IMR-90 (cell line): ENCODE results near the gene DUSP23. TPM values are rescaled to one million over a fixed set of nuclear protein-coding genes. Genes with fewer than 3 reads are reported as not detected.

Source experiments
- ATAC-seq: fragments of 200-7000 bp; cut with Tn5 transposase; 2 replicates; pipeline ENCODE4 v1.9.1; 2020; ENCODE audit warnings: low read depth, mild to moderate bottlenecking, moderate library complexity
- BruUV-seq: library from RNA; stranded (reverse); fragments of 400-500 nt; replicated peaks from 2 replicates; lab custom pipeline; 2021; lab: Mats Ljungman, UMichigan
- CTCF ChIA-PET: fragments of 300-600 bp; formaldehyde crosslinking; extraction: SDS; loops from one replicate; lab custom pipeline; 2021; ENCODE audit warnings: antibody characterized with exemption; lab: Yijun Ruan, JAX
- POLR2A ChIA-PET: fragments of 300-600 bp; sonication (Branson Sonifier 250); formaldehyde crosslinking; loops from one replicate; lab custom pipeline; 2022; ENCODE audit warnings: antibody characterized with exemption; ENCODE audit not compliant: unreplicated experiment; lab: Charles Lee
- DNase-seq: peaks from one replicate; pipeline ENCODE4 v3.0.0; 2013
- H2AFZ ChIP-seq: replicated peaks from 2 replicates; pipeline ENCODE3; 2013; ENCODE audit warnings: low read length, mild to moderate bottlenecking; ENCODE audit not compliant: poor library complexity
- H2AK5ac ChIP-seq: 2 replicates; pipeline ENCODE4 v1.6.1; 2013; ENCODE audit warnings: low read depth, low read length, inconsistent platforms
- H2AK9ac ChIP-seq: replicated peaks from 2 replicates; pipeline ENCODE3; 2013; ENCODE audit warnings: mild to moderate bottlenecking, low read depth, low read length, moderate library complexity; ENCODE audit not compliant: poor library complexity
- H2BK120ac ChIP-seq: 2 replicates; pipeline ENCODE4 v1.6.1; 2013; ENCODE audit warnings: low read depth, low read length, inconsistent platforms
- H2BK15ac ChIP-seq: 3 replicates; pipeline ENCODE4 v1.6.1; 2013; ENCODE audit warnings: low read depth, low read length, inconsistent platforms
- H2BK20ac ChIP-seq: 2 replicates; pipeline ENCODE4 v1.6.1; 2013; ENCODE audit warnings: low read depth, mild to moderate bottlenecking, inconsistent platforms, low read length, moderate library complexity
- H2BK5ac ChIP-seq: 2 replicates; pipeline ENCODE4 v1.6.1; 2013; ENCODE audit warnings: mild to moderate bottlenecking, low read depth, low read length, inconsistent platforms; ENCODE audit not compliant: poor library complexity, severe bottlenecking
- H3K14ac ChIP-seq: replicated peaks from 2 replicates; pipeline ENCODE4 v1.6.1; 2013; ENCODE audit warnings: low read depth, low read length, inconsistent platforms
- H3K18ac ChIP-seq: 2 replicates; pipeline ENCODE4 v1.6.1; 2013; ENCODE audit warnings: low read depth, low read length, control low read depth
- H3K23ac ChIP-seq: 2 replicates; pipeline ENCODE4 v1.6.1; 2013; ENCODE audit warnings: low read depth, low read length, inconsistent platforms
- H3K27ac ChIP-seq: 2 replicates; pipeline ENCODE4 v1.5.1; 2013; ENCODE audit warnings: mild to moderate bottlenecking, control low read depth, low read length; ENCODE audit not compliant: insufficient read depth
- H3K27me3 ChIP-seq: 2 replicates; pipeline ENCODE4 v1.6.1; 2013; ENCODE audit warnings: low read length; ENCODE audit not compliant: control insufficient read depth, insufficient read depth
- H3K36me3 ChIP-seq: 2 replicates; pipeline ENCODE4 v1.6.1; 2013; ENCODE audit warnings: low read length, mixed read lengths; ENCODE audit not compliant: control insufficient read depth, insufficient read depth
- H3K4ac ChIP-seq: 2 replicates; pipeline ENCODE4 v1.6.1; 2013; ENCODE audit warnings: low read depth, low read length, inconsistent platforms
- H3K4me1 ChIP-seq: 2 replicates; pipeline ENCODE4 v1.6.1; 2013; ENCODE audit warnings: low read length, mixed read lengths; ENCODE audit not compliant: control insufficient read depth, insufficient read depth
- H3K4me2 ChIP-seq: 2 replicates; pipeline ENCODE4 v1.6.1; 2013; ENCODE audit warnings: low read depth, mild to moderate bottlenecking, control low read depth, low read length, moderate library complexity
- H3K4me3 ChIP-seq: 2 replicates; pipeline ENCODE4 v1.5.1; 2013; ENCODE audit warnings: low read depth, mild to moderate bottlenecking, control low read depth, low read length, moderate library complexity; ENCODE audit not compliant: insufficient read depth
- H3K56ac ChIP-seq: 2 replicates; pipeline ENCODE4 v1.6.1; 2013; ENCODE audit warnings: low read length, inconsistent platforms; ENCODE audit not compliant: insufficient read depth; ENCODE audit errors: extremely low read depth
- H3K79me1 ChIP-seq, 2 experiments: 2 replicates each; pipeline ENCODE4 v1.6.1; 2013; ENCODE audit warnings: low read length in 2 of 2, inconsistent platforms in 1 of 2, low read depth in 1 of 2
- H3K9ac ChIP-seq: 2 replicates; pipeline ENCODE4 v1.6.1; 2013; ENCODE audit warnings: low read depth, low read length, control low read depth
- H3K9me1 ChIP-seq: 2 replicates; pipeline ENCODE4 v1.6.1; 2013; ENCODE audit warnings: low read length, inconsistent platforms; ENCODE audit not compliant: insufficient read depth
- H3K9me3 ChIP-seq: 2 replicates; pipeline ENCODE4 v1.6.1; 2013; ENCODE audit warnings: low read length; ENCODE audit not compliant: control insufficient read depth, insufficient read depth
- H4K20me1 ChIP-seq: 2 replicates; pipeline ENCODE4 v1.6.1; 2013; ENCODE audit warnings: low read length, inconsistent platforms; ENCODE audit not compliant: insufficient read depth
- H4K5ac ChIP-seq: 2 replicates; pipeline ENCODE4 v1.6.1; 2013; ENCODE audit warnings: mild to moderate bottlenecking, low read depth, low read length, control low read depth
- H4K8ac ChIP-seq, 2 experiments: 2 replicates each; pipeline ENCODE4 v1.6.1; 2013; ENCODE audit warnings: low read depth in 2 of 2, low read length in 2 of 2, control low read depth in 1 of 2, inconsistent platforms in 1 of 2
- H4K91ac ChIP-seq: 2 replicates; pipeline ENCODE4 v1.6.1; 2013; ENCODE audit warnings: low read depth, low read length, inconsistent platforms; ENCODE audit not compliant: insufficient read depth
- BHLHE40 ChIP-seq: fragments of 150-350 bp; IDR thresholded peaks from 2 replicates; pipeline ENCODE4 v1.6.1; 2016; ENCODE audit warnings: mild to moderate bottlenecking, low read depth, low read length
- CEBPB ChIP-seq: IDR thresholded peaks from 2 replicates; pipeline ENCODE4 v1.6.1; 2012; ENCODE audit warnings: low read depth, low read length, improper control_type of control experiment
- CHD1 ChIP-seq: IDR thresholded peaks from 2 replicates; pipeline ENCODE4 v1.6.1; 2012; ENCODE audit warnings: low read depth, low read length, improper control_type of control experiment
- ELK1 ChIP-seq: fragments of 150-350 bp; IDR thresholded peaks from 2 replicates; pipeline ENCODE4 v1.6.1; 2016; ENCODE audit warnings: low read depth, mild to moderate bottlenecking, low read length, moderate library complexity, borderline replicate concordance
- MAFK ChIP-seq: IDR thresholded peaks from 2 replicates; pipeline ENCODE4 v1.6.1; 2012; ENCODE audit warnings: low read depth, low read length, improper control_type of control experiment
- MAZ ChIP-seq: IDR thresholded peaks from 2 replicates; pipeline ENCODE4 v1.6.1; 2012; ENCODE audit warnings: low read depth, mild to moderate bottlenecking, low read length, improper control_type of control experiment, moderate library complexity, borderline replicate concordance
- MXI1 ChIP-seq: IDR thresholded peaks from 2 replicates; pipeline ENCODE4 v1.6.1; 2012; ENCODE audit warnings: low read depth, mild to moderate bottlenecking, low read length, moderate library complexity, borderline replicate concordance
- NFE2L2 ChIP-seq: fragments of 150-350 bp; IDR thresholded peaks from 2 replicates; pipeline ENCODE4 v1.6.1; 2016; ENCODE audit warnings: low read depth, mild to moderate bottlenecking, low read length
- RAD21 ChIP-seq: IDR thresholded peaks from 2 replicates; pipeline ENCODE4 v1.6.1; 2012; ENCODE audit warnings: low read length, improper control_type of control experiment
- RCOR1 ChIP-seq: IDR thresholded peaks from 2 replicates; pipeline ENCODE4 v1.6.1; 2012; ENCODE audit warnings: mild to moderate bottlenecking, low read length, improper control_type of control experiment; ENCODE audit not compliant: insufficient replicate concordance
- RFX5 ChIP-seq: IDR thresholded peaks from 2 replicates; pipeline ENCODE4 v1.8.0; 2012; ENCODE audit warnings: low read depth, mild to moderate bottlenecking, low read length, moderate library complexity
- SMC3 ChIP-seq: fragments of 150-350 bp; IDR thresholded peaks from 2 replicates; pipeline ENCODE4 v1.6.1; 2016; ENCODE audit warnings: low read depth, mild to moderate bottlenecking, antibody characterized with exemption, low read length, moderate library complexity
- USF2 ChIP-seq: fragments of 150-350 bp; IDR thresholded peaks from 2 replicates; pipeline ENCODE4 v1.6.1; 2017; ENCODE audit warnings: mild to moderate bottlenecking, antibody characterized with exemption, low read length, low read depth
- WGBS, 2 experiments: methylation state at CpG; one replicate each; pipeline versions ENCODE4 v1.1.5 to v1.1.7; 2013; ENCODE audit warnings: missing lambda C conversion rate in 2 of 2; ENCODE audit not compliant: insufficient read length in 1 of 2; ENCODE audit errors: extremely low coverage in 2 of 2; 5-methylcytosine and 5-hydroxymethylcytosine counted together
- dilution Hi-C: fragments of 300-500 bp; cut with HindIII; formaldehyde crosslinking; loops from one replicate; pipeline ENCODE4 v1.14.3; 2018; ENCODE audit warnings: low sequenced_read_pairs; ENCODE audit not compliant: unreplicated experiment
- in situ Hi-C: fragments of 300-500 bp; cut with MboI; formaldehyde crosslinking; loops from 3 replicates; pipeline ENCODE4 v1.14.3; 2019; ENCODE audit warnings: low sequenced_read_pairs, inconsistent platforms, mixed read lengths
- intact Hi-C: fragments of 100-400 bp; cut with micrococcal nuclease; formaldehyde crosslinking; loops from 2 replicates; pipeline ENCODE4 v1.10.0; 2022
- polyA plus RNA-seq, 3 experiments: library from polyadenylated mRNA; depleted of rRNA; stranded (reverse); fragments of >200 nt; gene quantifications; 2 replicates each; pipeline ENCODE4 v1.2.3, GENCODE V29; 2012; ENCODE audit warnings: low replicate concordance in 1 of 3
- total RNA-seq: library from RNA; depleted of rRNA; stranded (reverse); fragments of >200 nt; gene quantifications from 2 replicates; pipeline ENCODE4 v1.2.3, GENCODE V29; 2012
- TF ChIP-seq, protein P1 (sequence below): conservative IDR thresholded peaks from 2 replicates; pipeline ENCODE4 v1.5.1; 2012; ENCODE audit warnings: mild to moderate bottlenecking, low read depth, low read length, improper control_type of control experiment

Gene DUSP23
- total and polyA plus RNA-seq, 2 of the 4 experiments (the other 2 are of a cell fraction) = 4.1 to 12.9 TPM

- no peak overlapping the region for H3K4ac ChIP-seq
- no peak overlapping the region for H3K23ac ChIP-seq
- intact Hi-C loops (no loop called here), dilution Hi-C loops (loop anchor here (25.0 kb wide), 1 partner anchor 112 kb away; no protein-coding TSS in a partner anchor), in situ Hi-C loops (no loop called here)
- H4K91ac ChIP-seq = no peak overlapping the region
- H3K4me3 ChIP-seq = no peak overlapping the region
- no peak overlapping the region for H2AK5ac ChIP-seq
- H3K18ac ChIP-seq = no peak overlapping the region
- H2AK9ac ChIP-seq = no peak overlapping the region
- no peak for DNase-seq
- no peak overlapping the region for H3K14ac ChIP-seq
- H3K4me1 ChIP-seq = no peaks in the 10 kb centered on the region
- WGBS, 2 experiments = no CpG with 5 or more reads among the region's 2 CpGs
- no peak overlapping the region for H3K9ac ChIP-seq
- H3K9me1 ChIP-seq = no peaks in the 10 kb centered on the region
- H2BK120ac ChIP-seq = no peak overlapping the region
- no peaks in the 10 kb centered on the region for H3K36me3 ChIP-seq
- TF ChIP-seq RCOR1 = no peak
- no peak for TF ChIP-seq RAD21
- TF ChIP-seq ELK1 = no peak
- no peak for TF ChIP-seq USF2
- TF ChIP-seq SMC3 = no peak
- TF ChIP-seq BHLHE40 = no peak
- TF ChIP-seq CHD1 = no peak
- no peak for TF ChIP-seq MAFK
- no peak for TF ChIP-seq MAZ
- no peak for TF ChIP-seq NFE2L2
- no peak for TF ChIP-seq RFX5
- no peak for TF ChIP-seq CEBPB
- TF ChIP-seq MXI1 = no peak
- TF ChIP-seq, protein P1, sequence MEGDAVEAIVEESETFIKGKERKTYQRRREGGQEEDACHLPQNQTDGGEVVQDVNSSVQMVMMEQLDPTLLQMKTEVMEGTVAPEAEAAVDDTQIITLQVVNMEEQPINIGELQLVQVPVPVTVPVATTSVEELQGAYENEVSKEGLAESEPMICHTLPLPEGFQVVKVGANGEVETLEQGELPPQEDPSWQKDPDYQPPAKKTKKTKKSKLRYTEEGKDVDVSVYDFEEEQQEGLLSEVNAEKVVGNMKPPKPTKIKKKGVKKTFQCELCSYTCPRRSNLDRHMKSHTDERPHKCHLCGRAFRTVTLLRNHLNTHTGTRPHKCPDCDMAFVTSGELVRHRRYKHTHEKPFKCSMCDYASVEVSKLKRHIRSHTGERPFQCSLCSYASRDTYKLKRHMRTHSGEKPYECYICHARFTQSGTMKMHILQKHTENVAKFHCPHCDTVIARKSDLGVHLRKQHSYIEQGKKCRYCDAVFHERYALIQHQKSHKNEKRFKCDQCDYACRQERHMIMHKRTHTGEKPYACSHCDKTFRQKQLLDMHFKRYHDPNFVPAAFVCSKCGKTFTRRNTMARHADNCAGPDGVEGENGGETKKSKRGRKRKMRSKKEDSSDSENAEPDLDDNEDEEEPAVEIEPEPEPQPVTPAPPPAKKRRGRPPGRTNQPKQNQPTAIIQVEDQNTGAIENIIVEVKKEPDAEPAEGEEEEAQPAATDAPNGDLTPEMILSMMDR = no peak
- no peak overlapping the region for H2AFZ ChIP-seq
- H2BK15ac ChIP-seq = no peak overlapping the region
- H2BK5ac ChIP-seq = no peak overlapping the region
- no peak overlapping the region for H3K27ac ChIP-seq
- H3K27me3 ChIP-seq = peaks cover 4% of the 10 kb centered on the region; the same call in 1 of the 2 replicates
- no peaks in the 10 kb centered on the region for H4K20me1 ChIP-seq
- H4K8ac ChIP-seq = no peak overlapping the region
- H3K79me1 ChIP-seq = no peaks in the 10 kb centered on the region
- no peak overlapping the region for H4K5ac ChIP-seq
- ChIA-PET POLR2A (no interaction called here), CTCF (interaction anchor here (0.5 kb wide), 1 partner anchor 555 kb away, joined by 3 read pairs; no protein-coding TSS in a partner anchor)
- no peak overlapping the region for H3K56ac ChIP-seq
- H2BK20ac ChIP-seq = no peak overlapping the region
- ATAC-seq = no peak
- H3K9me3 ChIP-seq = no peaks in the 10 kb centered on the region
- H3K4me2 ChIP-seq = no peak overlapping the region
- no TSS peak for BruUV-seq
These were observed 5.0 kb upstream of the DUSP23 start for GRCh38 chr1:159775716-159776115.
